Stimulated activated naive B cell treated with anti-CD40 and anti-IgM and Interleukin-4, amounts not matched to agents 10 μg/mL and 1 μg/mL and 100 μg/mL, for 72 hours (primary cell): Measurements from ENCODE around the gene SDHA.
"Not testable (repeated sequence)": the region's sequence is repeated elsewhere in the genome, so short reads cannot be mapped to it uniquely, and the experiment has no call there.

Experiments used
- ATAC-seq, 2 donors: fragments of 150-1000 bp; cut with Tn5 transposase; replicated peaks; 2 replicates each; pipeline ENCODE4 v1.10.0; 2021; ENCODE audit warnings: moderate library complexity in 1 of 2
- DNase-seq: peaks from one replicate; pipeline ENCODE4 v3.0.0; 2021
- H3K27ac Mint-ChIP-seq: one replicate; pipeline ENCODE4 v1.8.0; 2022; ENCODE audit warnings: mild to moderate bottlenecking, mixed read lengths
- H3K27me3 Mint-ChIP-seq, 2 donors: one replicate each; pipeline ENCODE4 v1.8.0; 2022; ENCODE audit warnings: mixed read lengths in 2 of 2
- H3K36me3 Mint-ChIP-seq, 2 donors: one replicate each; pipeline ENCODE4 v1.8.0; 2022; ENCODE audit warnings: mixed read lengths in 2 of 2, mild to moderate bottlenecking in 1 of 2
- H3K4me1 Mint-ChIP-seq, 2 donors: one replicate each; pipeline ENCODE4 v1.8.0; 2022; ENCODE audit warnings: mixed read lengths in 2 of 2, mild to moderate bottlenecking in 1 of 2
- H3K4me3 Mint-ChIP-seq, 2 donors: one replicate each; pipeline ENCODE4 v1.8.0; 2022; ENCODE audit warnings: mild to moderate bottlenecking in 2 of 2, mixed read lengths in 2 of 2, moderate library complexity in 1 of 2
- H3K9me3 Mint-ChIP-seq, 2 donors: one replicate each; pipeline ENCODE4 v1.8.0; 2022; ENCODE audit warnings: mixed read lengths in 2 of 2, mild to moderate bottlenecking in 1 of 2

The SDHA gene

GRCh38 chr5:215256-215655, 2.9 kb upstream of the SDHA start:
- H3K4me1 Mint-ChIP-seq, result peaks cover 23 to 52% of the 10 kb centered on the region in 2 donors
- H3K9me3 Mint-ChIP-seq, DNase-seq, H3K27me3 Mint-ChIP-seq: not testable (repeated sequence)
- peak overlapping the region; percentile 83 for H3K27ac Mint-ChIP-seq
- peaks cover 6 to 24% of the 10 kb centered on the region in 2 donors for H3K36me3 Mint-ChIP-seq
- ATAC-seq, result peak; percentile 19 to 41
- H3K4me3 Mint-ChIP-seq, result peak overlapping the region; percentile 48 to 62

GRCh38 chr5:216076-216475, 2.0 kb upstream of the SDHA start:
- DNase-seq, H3K9me3 Mint-ChIP-seq, ATAC-seq, H3K27me3 Mint-ChIP-seq: not testable (repeated sequence)
- H3K4me1 Mint-ChIP-seq, result peaks cover 24 to 57% of the 10 kb centered on the region in 2 donors
- peak overlapping the region; percentile 53 to 59 for H3K4me3 Mint-ChIP-seq
- peaks cover 6 to 22% of the 10 kb centered on the region in 2 donors for H3K36me3 Mint-ChIP-seq
- peak overlapping the region; percentile 56 for H3K27ac Mint-ChIP-seq

GRCh38 chr5:218457-219291, 554 bp downstream of the SDHA start:
- peaks cover 9 to 24% of the 10 kb centered on the region in 2 donors for H3K36me3 Mint-ChIP-seq
- H3K4me1 Mint-ChIP-seq, result peaks cover 34 to 78% of the 10 kb centered on the region in 2 donors
- peak overlapping the region; percentile 91 to 94 for H3K4me3 Mint-ChIP-seq
- no peaks in the 10 kb centered on the region for H3K9me3 Mint-ChIP-seq
- peak overlapping the region; percentile 90 for H3K27ac Mint-ChIP-seq
- ATAC-seq (peak; percentile 35 to 42), DNase-seq (no peak)
- no peaks in the 10 kb centered on the region for H3K27me3 Mint-ChIP-seq

DNA sequence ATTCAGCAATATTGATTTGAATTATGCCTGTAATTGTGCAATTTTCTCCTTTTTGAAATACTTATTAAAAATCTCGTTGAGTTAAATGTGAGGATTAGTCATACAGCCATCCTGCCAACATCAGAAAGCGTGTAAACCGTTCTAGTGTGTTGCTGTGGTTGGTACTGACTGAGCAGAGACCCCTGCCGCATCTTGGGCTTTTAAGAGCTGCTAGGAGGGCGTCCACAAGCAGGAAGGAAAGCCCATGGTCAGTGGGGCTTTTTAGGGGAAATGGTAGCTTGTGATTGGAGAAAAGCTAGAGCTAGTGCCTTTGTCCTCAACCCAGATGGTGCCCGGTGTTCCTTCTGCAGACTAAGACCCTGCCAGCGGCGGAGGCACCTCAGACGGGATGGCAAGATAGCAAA, 1.3 kb downstream of the SDHA start:
- H3K27me3 Mint-ChIP-seq, result no peaks in the 10 kb centered on the region
- peaks cover 32 to 70% of the 10 kb centered on the region in 2 donors for H3K4me1 Mint-ChIP-seq
- no peak for DNase-seq
- ATAC-seq, result no peak
- H3K27ac Mint-ChIP-seq, result peak overlapping the region; percentile 82
- no peaks in the 10 kb centered on the region for H3K9me3 Mint-ChIP-seq
- peak overlapping the region; percentile 91 to 94 for H3K4me3 Mint-ChIP-seq
- H3K36me3 Mint-ChIP-seq, result peaks cover 6 to 20% of the 10 kb centered on the region in 2 donors

GRCh38 chr5:219991-220390, 1.9 kb downstream of the SDHA start:
- Mint-ChIP-seq H3K4me3 (peak overlapping the region; percentile 91 to 94), H3K27ac (peak overlapping the region; percentile 82), H3K27me3 (no peaks in the 10 kb centered on the region), H3K36me3 (peaks cover 12 to 23% of the 10 kb centered on the region in 2 donors), H3K9me3 (no peaks in the 10 kb centered on the region), H3K4me1 (peaks cover 30 to 64% of the 10 kb centered on the region in 2 donors)
- DNase-seq, result no peak
- no peak for ATAC-seq

DNA sequence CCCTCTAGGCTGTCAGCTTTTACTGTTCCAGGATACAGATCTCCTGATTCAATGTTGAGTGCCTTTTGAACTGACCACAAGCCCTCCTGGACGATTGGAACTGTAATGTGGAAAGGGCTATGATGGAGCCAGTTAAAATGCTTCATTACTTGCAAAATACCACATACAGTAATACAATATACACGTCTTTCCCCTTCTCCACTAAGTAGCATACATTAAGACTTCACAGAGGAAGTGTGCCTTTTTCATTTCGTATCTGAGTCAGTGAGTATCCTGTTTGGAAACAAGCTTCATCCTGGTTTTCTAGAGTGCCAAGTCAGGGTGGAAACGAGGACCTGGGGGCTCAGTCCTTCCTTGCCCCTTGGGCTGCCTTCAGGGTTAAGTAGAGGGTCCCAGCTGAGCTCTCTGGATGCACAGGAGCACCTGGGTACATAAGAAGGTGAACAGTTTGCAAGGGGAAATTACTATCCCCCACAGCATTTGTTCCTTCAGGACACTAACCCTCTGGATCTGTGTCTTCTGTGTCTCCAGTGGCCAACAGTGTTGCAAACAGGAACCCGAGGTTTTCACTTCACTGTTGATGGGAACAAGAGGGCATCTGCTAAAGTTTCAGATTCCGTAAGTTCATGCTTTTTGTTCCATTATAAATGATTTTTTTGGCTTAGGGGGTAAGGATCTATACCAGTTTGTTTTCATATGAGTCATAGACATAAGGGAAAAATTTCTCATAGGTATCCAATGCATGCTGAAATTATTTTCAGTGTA, 5.0 kb downstream of the SDHA start:
- DNase-seq, H3K9me3 Mint-ChIP-seq, H3K27me3 Mint-ChIP-seq, H3K4me3 Mint-ChIP-seq: not testable (repeated sequence)
- Mint-ChIP-seq H3K4me1 (peaks cover 16 to 41% of the 10 kb centered on the region in 2 donors), H3K27ac (peak overlapping the region; percentile 44), H3K36me3 (peaks cover 27 to 41% of the 10 kb centered on the region in 2 donors)
- peak; percentile 22 to 24 for ATAC-seq

DNA sequence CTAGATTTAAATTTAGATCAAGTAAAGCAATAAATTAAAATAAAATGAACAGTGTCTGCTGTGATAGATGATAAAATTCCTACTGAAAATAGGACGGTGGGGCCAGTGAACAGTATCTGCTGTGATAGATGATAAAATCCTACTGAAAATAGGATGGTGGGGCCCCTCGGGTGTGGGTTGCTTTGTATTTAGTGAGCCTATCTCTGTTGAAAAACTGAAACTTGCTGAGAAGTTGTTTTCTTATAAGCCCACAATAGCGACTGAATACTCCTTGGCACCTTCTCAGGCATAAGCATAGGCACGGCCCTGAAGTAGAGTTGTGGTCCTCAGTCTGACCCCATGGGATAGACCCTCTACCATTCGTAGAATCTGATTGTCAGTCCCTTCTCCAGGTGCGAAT, 5.7 kb downstream of the SDHA start:
- Mint-ChIP-seq H3K4me3 (no peak overlapping the region), H3K27me3 (no peaks in the 10 kb centered on the region), H3K4me1 (peaks cover 16 to 41% of the 10 kb centered on the region in 2 donors), H3K9me3 (no peaks in the 10 kb centered on the region), H3K27ac (no peak overlapping the region), H3K36me3 (peaks cover 28 to 43% of the 10 kb centered on the region in 2 donors)
- no peak for DNase-seq
- ATAC-seq, result no peak

DNA sequence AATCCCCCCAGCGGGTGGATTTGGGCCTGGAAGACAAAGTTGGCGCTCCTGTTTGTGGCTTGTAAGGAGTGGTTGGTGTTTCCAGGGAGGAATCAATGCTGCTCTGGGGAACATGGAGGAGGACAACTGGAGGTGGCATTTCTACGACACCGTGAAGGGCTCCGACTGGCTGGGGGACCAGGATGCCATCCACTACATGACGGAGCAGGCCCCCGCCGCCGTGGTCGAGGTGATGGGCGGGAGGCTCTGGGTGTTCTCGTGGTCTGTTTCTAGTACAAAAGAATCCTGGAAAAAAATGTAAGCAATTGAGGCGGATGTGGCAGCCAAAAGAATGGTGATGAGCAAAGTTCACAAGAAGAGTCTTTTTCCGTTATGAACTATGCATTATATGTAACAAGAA, 7.2 kb downstream of the SDHA start:
- peaks cover 34 to 51% of the 10 kb centered on the region in 2 donors for H3K36me3 Mint-ChIP-seq
- H3K4me1 Mint-ChIP-seq, result peaks cover 14 to 27% of the 10 kb centered on the region in 2 donors

DNA sequence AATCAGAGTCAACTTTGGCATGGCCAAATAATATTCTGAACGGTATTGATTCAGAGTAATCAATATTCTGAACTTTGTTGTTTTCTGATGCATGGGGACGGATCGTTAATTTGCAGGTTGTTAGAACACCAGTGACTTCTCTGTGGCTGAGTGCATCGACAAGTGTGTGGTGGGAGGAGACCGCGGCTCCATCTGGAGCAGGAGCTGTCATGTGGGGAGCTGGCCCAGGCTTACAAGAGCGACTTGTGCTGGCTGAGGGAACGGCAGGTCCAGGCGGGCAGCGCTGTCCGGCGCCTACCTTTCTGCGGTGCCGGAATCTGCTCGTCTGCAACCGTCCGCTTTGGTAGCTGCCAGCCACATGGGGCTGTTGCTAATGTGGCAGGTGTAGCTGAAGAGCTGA, 9.3 kb downstream of the SDHA start:
- peaks cover 41 to 59% of the 10 kb centered on the region in 2 donors for H3K36me3 Mint-ChIP-seq
- H3K4me1 Mint-ChIP-seq, result peaks cover 7 to 11% of the 10 kb centered on the region in 2 donors
- not testable (repeated sequence) for H3K4me3 Mint-ChIP-seq, ATAC-seq, H3K27me3 Mint-ChIP-seq, H3K9me3 Mint-ChIP-seq, H3K27ac Mint-ChIP-seq, DNase-seq

More for the DNA sequence above, 7.2 kb downstream of the SDHA start:
- Mint-ChIP-seq H3K9me3 (no peaks in the 10 kb centered on the region), H3K4me3 (no peak overlapping the region), H3K27ac (no peak overlapping the region), H3K27me3 (no peaks in the 10 kb centered on the region)
- no peak for ATAC-seq
- no peak for DNase-seq

- Mint-ChIP-seq H3K27me3 (no peaks in the 10 kb centered on the region), H3K4me3 (no peak overlapping the region), H3K4me1 (no peaks in the 10 kb centered on the region), H3K27ac (no peak overlapping the region), H3K9me3 (no peaks in the 10 kb centered on the region), H3K36me3 (peaks cover 46 to 64% of the 10 kb centered on the region in 2 donors)
- DNase-seq, result no peak
- ATAC-seq, result no peak
Measured at GRCh38 chr5:228886-229285, 10.8 kb downstream of the SDHA start.

DNA sequence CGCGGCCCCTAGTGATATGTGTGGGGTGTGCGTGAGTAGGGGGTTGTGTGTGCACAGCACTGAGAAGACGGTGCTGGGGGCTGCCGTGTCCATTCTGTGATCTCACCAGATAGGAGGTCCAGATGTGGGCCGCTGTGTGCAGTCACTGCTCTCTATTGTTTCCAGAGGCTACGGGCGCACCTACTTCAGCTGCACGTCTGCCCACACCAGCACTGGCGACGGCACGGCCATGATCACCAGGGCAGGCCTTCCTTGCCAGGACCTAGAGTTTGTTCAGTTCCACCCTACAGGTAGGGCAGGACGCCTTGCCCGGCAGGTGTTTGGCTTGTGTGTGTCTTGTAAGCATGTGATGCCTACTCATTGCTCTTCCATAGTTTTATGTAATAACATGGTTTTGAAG, 12.6 kb downstream of the SDHA start:
- H3K9me3 Mint-ChIP-seq, result no peaks in the 10 kb centered on the region
- H3K4me1 Mint-ChIP-seq, result no peaks in the 10 kb centered on the region
- ATAC-seq (no peak), DNase-seq (no peak)
- H3K36me3 Mint-ChIP-seq, result peaks cover 42 to 59% of the 10 kb centered on the region in 2 donors
- no peaks in the 10 kb centered on the region for H3K27me3 Mint-ChIP-seq
- no peak overlapping the region for H3K27ac Mint-ChIP-seq
- no peak overlapping the region for H3K4me3 Mint-ChIP-seq

DNA sequence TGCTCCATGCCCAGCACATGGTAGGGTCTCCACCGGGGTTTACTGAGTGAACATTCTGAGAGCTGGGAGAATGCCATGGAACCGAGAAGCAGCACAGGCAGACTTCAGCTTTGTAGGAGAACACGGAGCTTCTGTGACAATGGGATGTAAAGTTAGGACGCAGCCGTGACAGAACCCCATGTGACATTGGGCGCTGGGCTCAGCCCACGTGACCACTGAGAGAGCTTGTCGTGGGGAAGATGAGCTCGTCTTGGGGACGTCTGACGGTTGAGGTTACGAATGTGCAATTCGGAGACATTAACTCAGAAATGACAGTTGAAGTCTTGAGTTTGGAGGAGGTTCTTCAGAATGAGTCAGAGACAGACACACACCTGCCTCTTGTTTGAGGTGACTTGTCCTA, 13.5 kb downstream of the SDHA start:
- Mint-ChIP-seq H3K27ac (no peak overlapping the region), H3K36me3 (peaks cover 45 to 59% of the 10 kb centered on the region in 2 donors), H3K4me1 (no peaks in the 10 kb centered on the region), H3K27me3 (no peaks in the 10 kb centered on the region), H3K4me3 (no peak overlapping the region), H3K9me3 (no peaks in the 10 kb centered on the region)
- ATAC-seq, result no peak
- DNase-seq, result no peak

GRCh38 chr5:233426-233825, 15.3 kb downstream of the SDHA start:
- not testable (repeated sequence) for H3K4me1 Mint-ChIP-seq, DNase-seq, H3K27me3 Mint-ChIP-seq, H3K4me3 Mint-ChIP-seq, H3K27ac Mint-ChIP-seq, H3K9me3 Mint-ChIP-seq, ATAC-seq
- peaks cover 43 to 51% of the 10 kb centered on the region in 2 donors for H3K36me3 Mint-ChIP-seq

GRCh38 chr5:234450-234849, 16.3 kb downstream of the SDHA start:
- ATAC-seq (no peak), DNase-seq (no peak)
- no peaks in the 10 kb centered on the region for H3K9me3 Mint-ChIP-seq
- no peaks in the 10 kb centered on the region for H3K27me3 Mint-ChIP-seq
- H3K4me3 Mint-ChIP-seq, result no peak overlapping the region
- no peak overlapping the region for H3K27ac Mint-ChIP-seq
- H3K4me1 Mint-ChIP-seq, result no peaks in the 10 kb centered on the region
- peaks cover 36 to 49% of the 10 kb centered on the region in 2 donors for H3K36me3 Mint-ChIP-seq
